Activated CD4-positive, CD25-positive, alpha-beta regulatory T cell treated with anti-CD3 and anti-CD28 coated beads, Interleukin-2, amount 50 U/mL, for 72 hours (primary cell): ENCODE data around the gene INKA2.

Experiments used
- DNase-seq: peaks from one replicate; pipeline ENCODE4 v3.0.0; 2021

INKA2 gene

DNA sequence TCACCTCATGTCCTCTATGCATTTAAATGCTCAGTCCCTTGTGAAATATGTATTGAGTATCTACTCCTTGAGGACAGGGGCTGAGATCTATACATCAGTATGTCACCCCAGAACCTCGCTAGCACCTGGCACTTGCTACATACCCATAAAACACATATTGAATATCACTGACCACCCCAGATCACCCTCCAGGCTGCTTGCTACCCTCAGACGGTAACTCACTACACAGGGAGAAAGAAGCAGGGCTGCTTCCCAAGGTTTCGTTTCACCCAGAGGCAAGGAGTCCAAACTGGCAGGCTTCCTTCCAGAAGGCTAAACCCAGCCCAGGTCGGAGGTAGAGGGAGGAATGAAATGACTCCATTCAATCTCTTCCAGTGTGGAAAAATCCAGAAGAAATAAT, 8.5 kb downstream of the INKA2 start:
- no peak for DNase-seq

DNA sequence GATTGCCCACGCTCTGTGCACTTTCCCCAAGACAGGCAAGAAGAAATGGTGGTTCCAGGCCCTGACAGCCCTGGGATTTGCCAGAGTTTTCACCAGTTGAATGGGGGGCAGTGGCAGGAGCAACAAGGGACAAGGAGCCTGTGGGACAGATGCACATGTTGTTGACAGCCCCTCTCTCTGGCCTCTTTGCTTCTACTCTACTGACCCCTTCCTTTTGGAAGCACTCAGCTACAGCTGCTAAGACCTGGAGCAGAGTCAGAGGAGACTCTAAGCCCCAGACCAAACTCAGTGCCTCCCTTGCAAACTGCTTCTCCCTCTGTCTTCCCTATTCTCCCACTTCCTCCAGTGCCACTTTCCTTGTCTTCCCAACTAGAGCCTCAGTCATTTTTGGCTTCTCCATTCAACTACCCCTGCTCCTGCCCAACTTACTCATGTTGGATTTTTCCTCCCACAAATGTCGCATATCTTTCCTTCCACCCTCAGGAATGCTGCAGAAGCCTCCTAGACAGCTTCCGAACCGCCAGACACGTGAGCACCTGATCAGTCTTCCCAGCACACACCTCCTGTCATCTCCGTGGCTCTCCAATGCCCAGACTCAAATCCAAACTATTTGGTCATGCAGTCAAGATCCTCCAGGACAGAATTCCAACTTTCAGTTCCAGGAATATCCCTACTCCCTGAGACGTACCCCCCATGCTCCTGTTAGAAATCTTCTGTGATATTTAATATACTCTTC, 9.1 kb downstream of the INKA2 start:
- DNase-seq: no peak

GRCh38 chr1:111729271-111729921, 9.8 kb downstream of the INKA2 start:
- DNase-seq: no peak

DNA sequence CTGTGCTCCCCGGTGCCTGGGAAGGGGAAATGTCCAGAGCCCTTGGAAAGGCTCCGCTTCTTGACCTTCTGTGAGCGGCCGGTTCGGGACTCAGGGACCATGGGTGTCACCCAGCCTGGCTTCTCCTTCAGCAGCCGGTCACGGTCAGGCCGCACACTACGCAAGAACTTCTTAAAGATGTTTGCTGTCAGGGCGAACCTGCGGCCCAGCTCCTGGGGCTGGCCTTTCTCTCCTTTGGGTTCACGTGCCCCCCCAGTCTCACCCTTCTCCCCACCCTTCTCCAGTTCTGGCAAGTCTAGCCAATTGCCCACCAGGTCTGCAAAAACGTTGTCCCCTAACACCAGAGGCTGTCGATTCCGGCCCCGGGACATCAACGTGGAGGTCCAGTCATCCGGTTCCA, 12.1 kb downstream of the INKA2 start:
- no peak for DNase-seq

GRCh38 chr1:111725192-111725591, 14.0 kb downstream of the INKA2 start:
- DNase-seq: no peak

- DNase-seq: no peak
Measured at GRCh38 chr1:111723871-111724270, 15.3 kb downstream of the INKA2 start.

DNA sequence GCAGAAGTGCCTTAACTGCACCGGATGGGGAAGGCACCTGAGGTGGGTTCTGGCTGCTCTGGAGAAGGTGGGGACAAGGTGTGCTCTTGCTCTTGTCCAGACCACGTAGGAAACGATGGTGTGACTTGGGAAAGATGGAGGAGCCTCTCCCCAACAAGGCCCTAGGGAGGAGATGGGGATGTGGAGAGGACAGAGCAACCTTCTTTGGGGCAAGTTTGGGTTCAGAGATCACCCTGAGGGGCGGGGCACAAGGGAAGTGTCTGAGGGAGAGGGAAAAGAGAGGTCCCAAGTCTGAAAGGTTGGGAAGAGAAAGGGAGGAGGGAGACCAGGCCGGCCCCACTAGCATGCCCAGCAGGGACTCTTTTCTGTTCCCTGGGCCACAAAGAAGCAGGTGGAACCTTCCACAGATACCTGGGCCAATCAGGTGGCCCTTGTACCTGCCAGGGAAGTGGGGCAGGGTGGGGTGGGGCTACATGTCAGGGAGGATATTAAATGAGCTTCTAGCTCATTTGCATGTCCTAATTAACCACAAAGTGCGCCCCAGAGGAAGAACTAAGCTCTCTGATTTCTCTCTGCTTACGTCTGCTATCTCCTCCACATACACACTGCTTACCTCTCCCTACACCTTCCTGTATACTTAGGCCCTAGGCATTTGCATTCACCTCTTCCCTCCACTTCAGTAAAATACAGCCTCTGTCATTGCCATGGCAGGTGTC, 15.9 kb downstream of the INKA2 start:
- no peak for DNase-seq

GRCh38 chr1:111720977-111721786, 18.0 kb downstream of the INKA2 start:
- no peak for DNase-seq

DNA sequence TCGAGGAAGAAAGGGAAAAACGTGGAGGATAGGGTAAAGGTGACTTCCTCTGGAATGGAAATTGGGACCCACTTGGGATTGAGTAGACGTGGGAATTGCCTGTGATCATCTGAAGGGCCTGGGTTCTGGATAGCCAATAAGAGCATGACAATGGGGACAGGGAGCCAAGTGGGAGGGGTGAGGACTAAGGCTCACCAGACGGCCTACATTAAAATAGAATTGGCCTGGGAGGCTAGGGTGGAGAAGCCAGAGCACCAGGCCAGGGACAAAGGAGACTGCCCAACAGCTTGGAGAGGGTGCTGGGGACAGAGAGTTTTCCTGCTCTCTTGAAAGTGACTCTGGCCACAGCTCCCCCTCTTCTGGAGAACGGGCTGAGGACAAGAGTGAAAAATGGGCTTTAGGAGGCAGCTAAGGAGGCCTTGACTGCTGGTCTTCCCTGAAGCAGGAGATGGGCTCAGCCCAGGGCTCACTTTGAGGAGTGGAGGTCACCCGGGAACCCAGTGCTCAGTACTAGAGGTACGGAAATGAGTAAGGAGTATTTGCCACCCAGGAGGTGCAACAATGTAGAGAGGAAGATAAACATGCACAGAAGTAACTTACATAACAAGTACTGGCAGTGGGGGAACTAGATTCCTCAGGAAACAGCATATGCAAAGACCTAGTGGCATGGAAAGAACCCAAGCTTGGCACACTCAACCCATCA, 18.8 kb downstream of the INKA2 start:
- no peak for DNase-seq

DNA sequence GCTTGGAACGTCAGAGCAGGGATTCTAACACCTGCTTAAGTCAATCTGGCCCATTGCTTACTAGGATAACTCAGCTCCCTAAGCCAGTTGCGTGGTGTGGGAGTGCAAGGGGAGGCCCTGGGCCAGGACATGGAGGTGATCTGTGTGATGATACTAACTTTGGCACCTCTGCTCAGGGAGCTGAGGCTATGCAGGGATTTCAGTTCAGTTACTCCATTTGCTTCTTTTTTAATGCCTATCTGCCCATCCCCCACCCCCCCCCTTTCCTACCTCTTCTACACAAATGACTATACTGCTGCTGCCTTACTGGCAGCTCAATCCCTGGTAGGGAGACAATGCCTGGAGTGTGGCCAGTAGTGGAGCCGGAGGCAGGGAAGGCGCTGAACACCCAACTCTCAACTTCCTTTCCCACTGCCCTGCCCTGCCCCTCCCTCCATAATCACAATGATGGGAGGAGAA, 19.5 kb downstream of the INKA2 start:
- DNase-seq: no peak

DNA sequence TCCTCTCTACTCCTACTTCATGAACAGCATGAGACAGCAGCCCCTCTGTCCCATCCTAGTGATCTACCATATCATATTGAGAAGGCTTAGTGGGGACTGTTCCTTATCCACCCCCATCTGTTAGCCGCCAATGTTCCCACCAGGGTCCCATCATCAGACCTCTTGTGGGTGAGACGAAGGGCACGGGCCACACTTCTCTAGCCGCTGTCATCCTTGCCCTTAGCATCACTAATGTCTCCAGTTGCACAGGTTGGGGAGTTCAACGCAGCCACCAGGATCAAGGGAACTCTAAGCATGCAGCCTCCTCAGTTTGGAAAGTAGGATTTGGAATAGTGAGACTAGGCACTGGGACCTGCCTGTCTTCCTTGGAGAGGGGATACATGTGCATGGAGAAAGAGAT, 20.1 kb downstream of the INKA2 start:
- DNase-seq: no peak

DNA sequence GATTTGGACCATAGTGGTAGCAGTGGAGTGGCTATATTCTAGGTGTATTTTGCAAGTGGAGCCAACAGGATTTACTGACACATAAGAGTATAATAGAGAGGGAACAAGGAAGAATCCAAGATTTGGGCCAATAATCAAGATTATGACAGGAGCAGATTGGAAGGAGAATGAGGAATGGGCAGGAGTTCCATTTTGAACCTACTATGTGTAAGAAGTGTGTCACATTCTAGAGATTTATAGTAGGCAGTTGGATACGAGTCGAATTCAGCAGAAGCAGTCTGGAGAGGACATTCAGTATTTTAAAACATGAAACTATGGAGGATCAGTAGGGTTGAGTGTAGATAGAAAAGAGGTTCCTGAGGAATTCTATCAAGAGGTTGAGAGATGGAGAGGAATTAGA, 21.7 kb downstream of the INKA2 start:
- DNase-seq: no peak

- no peak for DNase-seq
Measured at GRCh38 chr1:111716333-111716732, 22.9 kb downstream of the INKA2 start.

GRCh38 chr1:111709986-111710385, 29.2 kb downstream of the INKA2 start:
- no peak for DNase-seq

DNA sequence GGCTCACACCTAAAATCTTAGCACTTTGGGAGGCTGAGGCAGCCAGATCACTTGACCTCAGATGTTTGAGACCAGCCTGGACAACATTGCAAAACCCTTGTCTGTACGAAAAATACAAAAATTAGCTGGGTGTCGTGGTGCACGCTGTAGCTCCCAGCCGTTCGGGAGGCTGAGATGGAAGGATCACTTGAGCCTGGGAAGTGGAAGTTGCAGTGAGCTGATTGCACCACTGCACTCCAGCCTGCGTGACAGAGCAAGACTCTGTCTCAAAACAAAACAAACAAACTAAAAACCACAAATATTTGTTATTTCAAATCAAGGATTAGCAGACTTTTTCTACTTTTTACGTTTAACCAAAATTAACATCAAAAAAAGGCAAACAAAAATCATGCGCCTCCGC, 31.3 kb downstream of the INKA2 start:
- DNase-seq: no peak

DNA sequence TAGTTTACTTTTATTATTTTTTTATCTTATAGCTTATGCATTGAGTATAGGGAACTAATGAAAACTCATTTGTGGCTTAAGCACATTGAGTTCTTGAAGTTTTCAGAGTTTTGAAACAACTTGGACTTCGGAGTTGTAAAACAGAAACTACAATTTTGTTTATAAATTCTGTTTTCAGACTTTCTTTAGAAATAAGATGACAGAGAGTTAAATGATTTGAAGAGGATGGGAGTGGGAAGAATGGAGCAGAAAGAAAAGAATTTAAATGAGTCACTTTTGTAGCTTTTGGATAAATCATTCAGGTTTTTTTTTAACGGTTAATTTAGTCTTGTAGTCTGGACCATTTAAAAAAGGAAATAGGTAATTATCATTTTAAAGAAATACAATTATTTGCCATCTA, 32.3 kb downstream of the INKA2 start:
- DNase-seq: no peak

GRCh38 chr1:111705841-111706240, 33.4 kb downstream of the INKA2 start:
- DNase-seq: no peak

DNA sequence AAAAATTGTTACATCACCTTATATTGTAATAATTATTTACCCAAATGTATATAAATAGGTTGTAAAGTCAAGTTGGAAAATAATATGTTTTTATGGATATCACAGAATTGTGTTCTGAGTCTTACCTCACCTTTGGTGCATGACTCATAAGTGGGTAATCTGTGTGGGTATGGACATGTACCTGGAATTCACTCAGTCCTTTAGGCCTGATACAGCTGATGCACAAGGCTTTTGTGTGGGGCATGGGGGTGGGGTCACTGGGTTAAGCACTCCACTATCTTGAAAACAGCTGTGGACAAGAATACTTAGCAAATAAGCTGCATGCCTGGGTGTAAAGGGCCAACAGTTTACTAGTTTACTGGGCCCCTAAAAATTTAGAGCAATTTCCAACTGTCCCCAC, 34.4 kb downstream of the INKA2 start:
- no peak for DNase-seq

GRCh38 chr1:111704240-111704639, 35.0 kb downstream of the INKA2 start:
- DNase-seq: no peak

- no peak for DNase-seq
Measured at GRCh38 chr1:111702504-111703050, 36.6 kb downstream of the INKA2 start.

- no peak for DNase-seq
Measured at GRCh38 chr1:111699268-111699667, 39.9 kb downstream of the INKA2 start.

GRCh38 chr1:111696330-111696729, 42.9 kb downstream of the INKA2 start:
- no peak for DNase-seq
